ENCODE data around the gene PINLYP.

PINLYP gene

GRCh38 chr19:43548706-43549105, 26.9 kb upstream of the PINLYP start:
- DNase-seq = no peak

GRCh38 chr19:43551399-43552197, 24.0 kb upstream of the PINLYP start:
- DNase-seq = no peak

- DNase-seq = no peak
Observed at GRCh38 chr19:43552198-43552450, 23.5 kb upstream of the PINLYP start.

- DNase-seq = no peak
Observed at GRCh38 chr19:43552616-43553015, 23.0 kb upstream of the PINLYP start.

GRCh38 chr19:43553656-43554055, 21.9 kb upstream of the PINLYP start:
- DNase-seq = no peak

- DNase-seq = no peak
Observed at GRCh38 chr19:43554317-43554895, 21.2 kb upstream of the PINLYP start.

GRCh38 chr19:43555185-43555770, 20.3 kb upstream of the PINLYP start:
- DNase-seq = peak; percentile 42 to 85 (median 70)

GRCh38 chr19:43560687-43561086, 14.9 kb upstream of the PINLYP start:
- DNase-seq = no peak

GRCh38 chr19:43561139-43561970, 14.2 kb upstream of the PINLYP start:
- DNase-seq = no peak

GRCh38 chr19:43562226-43562697, 13.3 kb upstream of the PINLYP start:
- DNase-seq = no peak

GRCh38 chr19:43562698-43563241, 12.8 kb upstream of the PINLYP start:
- DNase-seq = peak; percentile 28 to 94 (median 56)

GRCh38 chr19:43563816-43564457, 11.7 kb upstream of the PINLYP start:
- DNase-seq = no peak

- no peak for DNase-seq
Observed at GRCh38 chr19:43564800-43565199, 10.8 kb upstream of the PINLYP start.

- DNase-seq = no peak
Observed at GRCh38 chr19:43569657-43570056, 5.9 kb upstream of the PINLYP start.

- DNase-seq = no peak
Observed at GRCh38 chr19:43570174-43570791, 5.3 kb upstream of the PINLYP start.

- no peak for DNase-seq
Observed at GRCh38 chr19:43572171-43572588, 3.4 kb upstream of the PINLYP start.

- no peak for DNase-seq
Observed at GRCh38 chr19:43574424-43575155, 1.0 kb upstream of the PINLYP start.

- DNase-seq = no peak
Observed at GRCh38 chr19:43575955-43576878, 616 bp downstream of the PINLYP start.

- no peak for DNase-seq
Observed at GRCh38 chr19:43578787-43579186, 3.2 kb downstream of the PINLYP start.

- no peak for DNase-seq
Observed at GRCh38 chr19:43581467-43581866, 5.9 kb downstream of the PINLYP start.
